IPS-NIHi7 (cell line): Measurements from ENCODE around the gene RPA1.
"Not testable (repeated sequence)": the region's sequence is repeated elsewhere in the genome, so short reads cannot be mapped to it uniquely, and the experiment has no call there.

ENCODE experiments used
- DNase-seq: peaks from one replicate; pipeline ENCODE4 v3.0.0; 2012; ENCODE audit warnings: mixed read lengths; ENCODE audit errors: extremely low spot score

The RPA1 gene

DNA sequence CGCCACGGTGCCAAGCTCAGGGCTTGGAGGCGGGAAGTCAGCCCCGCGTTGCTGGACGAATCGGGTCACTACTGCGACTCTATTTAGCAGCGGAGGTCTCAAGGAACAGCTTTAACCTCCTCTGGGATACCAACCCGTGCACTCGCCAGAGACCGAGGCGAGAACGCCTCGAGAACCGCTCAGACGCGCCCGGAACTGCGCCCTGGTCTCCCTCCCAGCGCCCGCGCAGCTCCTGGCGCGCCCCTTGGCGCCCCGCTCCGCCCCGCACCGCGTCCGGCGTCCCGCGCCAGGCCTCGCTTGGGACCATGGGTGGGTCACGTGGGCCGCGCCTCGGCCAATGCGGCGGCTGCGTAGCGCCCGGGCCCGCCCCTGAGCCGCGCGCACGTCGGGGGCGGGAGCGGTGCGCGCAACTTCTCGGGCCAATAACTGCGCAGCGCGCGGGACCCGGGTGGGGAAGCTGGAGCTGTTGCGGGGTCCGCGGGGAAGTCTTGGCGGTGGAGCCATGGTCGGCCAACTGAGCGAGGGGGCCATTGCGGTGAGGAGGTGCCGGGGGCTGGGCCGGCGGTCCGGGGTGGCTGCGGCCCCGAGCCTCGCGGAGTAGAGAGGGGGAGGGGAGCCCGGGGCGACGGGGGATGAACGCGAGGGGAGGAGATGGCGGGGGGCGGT is at the start of gene RPA1, which contains the start of gene SMYD4:
Gene RPA1, plus strand, starts transcription at position 414 of the 666 bp plus-strand sequence. Its CDS starts 89 bp downstream, at position 503.
Gene SMYD4, minus strand, starts transcription at position 311 of the 666 bp plus-strand sequence. CDS start 1,908 bp downstream, outside the sequence.
- DNase-seq: peak; percentile 100

DNA sequence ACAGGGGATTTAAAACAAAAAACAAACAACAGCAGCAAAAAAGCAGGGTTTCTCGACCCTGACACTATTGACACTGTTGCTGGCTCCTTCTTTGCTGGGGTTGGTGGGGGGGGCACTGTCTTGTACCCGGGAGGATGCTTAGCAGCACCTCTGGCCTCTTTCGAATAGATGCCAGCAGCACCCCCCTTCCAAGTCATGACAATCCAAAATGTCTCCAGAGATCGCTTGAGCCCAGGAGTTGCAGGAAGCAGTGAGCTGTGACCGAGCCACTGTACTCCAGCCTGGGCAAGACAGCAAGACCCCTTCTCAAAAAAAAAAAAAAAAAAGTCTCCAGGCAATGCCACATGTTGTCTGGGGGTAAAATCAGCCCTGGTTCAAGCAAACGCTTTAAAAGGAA is 47.6 kb upstream of the RPA1 start:
- DNase-seq: no peak

DNA sequence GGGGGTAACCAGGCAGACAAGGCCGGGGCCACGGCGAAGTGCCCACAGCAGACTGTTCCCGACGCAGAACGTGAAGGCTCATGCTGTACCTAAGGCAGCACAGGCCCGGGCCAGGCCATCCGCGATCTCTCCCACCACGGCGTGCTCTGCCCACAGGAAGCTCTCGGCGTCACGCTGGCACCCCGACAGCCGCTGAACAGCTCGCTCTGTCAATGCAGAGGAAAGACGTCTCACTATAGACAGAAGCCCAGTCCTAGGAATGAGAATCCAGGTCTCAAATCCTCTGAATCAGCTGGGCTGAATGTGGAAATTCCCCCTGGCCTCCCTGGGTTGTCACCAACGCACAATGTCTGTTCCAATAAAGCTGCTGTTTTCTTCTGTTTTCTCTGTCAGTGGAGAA is 46.5 kb upstream of the RPA1 start:
- no peak for DNase-seq

DNA sequence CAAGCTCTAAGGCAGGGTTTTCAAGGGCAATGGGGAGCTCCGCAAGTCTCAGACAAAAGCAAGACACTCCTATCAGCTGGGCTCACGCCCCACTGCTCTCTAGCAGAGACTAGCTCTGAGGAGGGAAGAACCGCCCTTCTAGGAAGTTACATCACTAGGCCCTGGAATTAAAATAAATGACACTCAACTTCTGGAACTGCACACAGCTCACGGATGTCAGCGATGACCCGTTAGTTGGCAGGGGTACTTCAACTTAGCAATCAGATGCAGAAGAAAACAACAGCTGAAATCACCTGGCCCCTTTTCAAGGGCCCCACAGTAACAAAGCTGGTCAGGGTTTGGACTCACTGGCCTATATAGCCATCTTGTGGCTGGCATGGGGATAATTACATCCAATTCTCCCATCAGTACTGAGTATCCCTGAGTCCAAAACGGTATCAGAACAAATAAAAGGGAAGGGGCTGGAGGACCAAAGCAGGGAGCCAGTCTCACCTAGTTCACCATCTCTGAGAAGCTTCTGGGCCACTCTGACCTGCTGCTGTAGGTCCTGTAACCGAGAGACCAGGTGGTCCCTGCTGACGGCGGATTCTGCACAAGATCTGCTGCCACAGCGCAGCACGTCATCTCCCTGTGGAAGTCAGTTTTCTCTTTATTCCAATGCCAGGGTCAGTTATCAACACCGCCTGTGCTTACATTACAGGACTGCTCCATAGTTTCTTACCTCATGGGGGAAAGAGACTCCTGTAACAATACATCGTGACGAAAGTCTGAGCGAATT is 45.8 kb upstream of the RPA1 start:
- peak; percentile 76 for DNase-seq

DNA sequence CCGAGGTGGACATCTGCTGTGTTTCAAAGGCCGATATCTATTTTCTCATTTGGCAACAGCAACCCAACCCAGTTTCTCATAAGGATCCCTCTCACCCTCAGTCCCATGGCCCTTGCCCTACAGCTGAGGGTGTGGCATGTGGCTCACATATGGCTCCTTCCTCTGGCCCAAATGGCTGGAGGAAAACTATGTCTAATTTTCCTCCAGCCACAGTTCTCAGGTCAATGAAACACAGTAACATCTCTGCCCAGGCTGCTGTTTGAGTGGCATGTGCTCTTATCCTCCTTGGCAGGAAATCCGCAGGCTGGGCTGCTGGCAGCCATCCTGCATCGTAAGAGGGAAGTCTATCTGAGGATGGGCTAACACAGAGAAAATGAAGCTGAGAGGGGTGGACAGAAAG is 43.9 kb upstream of the RPA1 start:
- no peak for DNase-seq

DNA sequence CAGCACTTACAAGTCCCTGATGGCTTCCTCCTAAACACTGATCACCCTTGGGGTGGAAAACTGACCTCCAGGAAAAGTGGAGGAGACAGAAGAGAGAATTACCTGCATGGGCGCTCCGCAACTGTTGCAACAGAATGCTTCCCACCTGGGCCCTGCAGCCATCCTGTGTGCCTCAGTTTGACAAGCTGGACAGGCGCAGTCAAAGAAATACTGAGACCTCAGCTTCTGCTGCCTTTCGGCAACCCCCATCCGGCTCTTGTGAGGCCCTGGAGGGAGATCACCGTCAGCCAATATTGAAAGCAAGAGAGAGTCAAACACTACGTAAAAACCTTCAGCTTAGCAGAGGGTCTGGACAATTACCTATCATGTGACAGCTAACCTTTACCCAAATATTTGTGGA is 43.1 kb upstream of the RPA1 start:
- DNase-seq: no peak

DNA sequence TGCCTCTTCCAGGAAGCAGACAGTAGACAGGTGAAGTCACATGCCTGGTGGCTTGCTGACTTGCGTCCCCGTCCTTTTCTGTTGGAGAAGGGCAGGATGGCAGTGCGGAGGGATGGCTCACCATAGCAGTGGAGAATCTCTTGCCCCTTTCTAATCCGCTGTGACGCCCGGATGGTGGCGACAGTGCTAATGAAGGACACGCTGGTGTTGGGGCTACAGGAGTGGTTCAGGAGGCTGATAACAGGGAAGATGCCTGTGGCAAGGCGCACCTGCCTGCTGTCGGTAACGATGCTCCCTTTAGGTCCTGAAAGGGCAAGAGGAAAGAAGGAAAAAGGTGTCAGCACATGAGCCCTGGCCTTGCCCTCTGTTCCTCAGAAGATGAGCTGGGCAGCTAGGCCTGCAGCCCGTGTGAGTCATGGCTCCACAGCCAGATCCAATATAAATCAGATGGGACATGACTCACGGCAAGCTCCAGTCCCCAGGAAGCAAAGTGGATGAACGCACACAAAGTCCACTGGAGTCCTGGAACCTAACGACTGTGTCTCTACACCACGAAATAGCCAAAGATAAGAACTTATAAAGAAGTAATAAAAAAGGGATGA is 42.4 kb upstream of the RPA1 start:
- no peak for DNase-seq

DNA sequence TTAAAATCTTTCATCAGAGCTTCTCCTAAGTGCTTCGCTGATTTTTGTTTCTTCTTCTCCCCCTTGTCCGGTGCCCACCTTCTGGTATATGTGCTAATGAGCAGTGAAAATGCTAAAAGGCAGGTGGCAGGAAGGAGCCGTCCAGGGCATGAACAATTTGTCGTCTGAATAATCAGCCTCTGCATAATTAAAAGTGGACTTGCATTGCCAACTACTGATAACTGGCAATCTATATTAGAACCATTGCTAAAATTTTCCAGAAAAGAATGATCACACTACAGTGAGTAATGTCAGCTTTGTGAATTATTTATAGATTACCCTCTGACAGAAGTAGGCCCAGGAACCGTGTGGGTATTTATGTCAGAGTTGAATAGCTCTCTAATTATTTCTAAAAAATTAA is 39.9 kb upstream of the RPA1 start:
- no peak for DNase-seq

DNA sequence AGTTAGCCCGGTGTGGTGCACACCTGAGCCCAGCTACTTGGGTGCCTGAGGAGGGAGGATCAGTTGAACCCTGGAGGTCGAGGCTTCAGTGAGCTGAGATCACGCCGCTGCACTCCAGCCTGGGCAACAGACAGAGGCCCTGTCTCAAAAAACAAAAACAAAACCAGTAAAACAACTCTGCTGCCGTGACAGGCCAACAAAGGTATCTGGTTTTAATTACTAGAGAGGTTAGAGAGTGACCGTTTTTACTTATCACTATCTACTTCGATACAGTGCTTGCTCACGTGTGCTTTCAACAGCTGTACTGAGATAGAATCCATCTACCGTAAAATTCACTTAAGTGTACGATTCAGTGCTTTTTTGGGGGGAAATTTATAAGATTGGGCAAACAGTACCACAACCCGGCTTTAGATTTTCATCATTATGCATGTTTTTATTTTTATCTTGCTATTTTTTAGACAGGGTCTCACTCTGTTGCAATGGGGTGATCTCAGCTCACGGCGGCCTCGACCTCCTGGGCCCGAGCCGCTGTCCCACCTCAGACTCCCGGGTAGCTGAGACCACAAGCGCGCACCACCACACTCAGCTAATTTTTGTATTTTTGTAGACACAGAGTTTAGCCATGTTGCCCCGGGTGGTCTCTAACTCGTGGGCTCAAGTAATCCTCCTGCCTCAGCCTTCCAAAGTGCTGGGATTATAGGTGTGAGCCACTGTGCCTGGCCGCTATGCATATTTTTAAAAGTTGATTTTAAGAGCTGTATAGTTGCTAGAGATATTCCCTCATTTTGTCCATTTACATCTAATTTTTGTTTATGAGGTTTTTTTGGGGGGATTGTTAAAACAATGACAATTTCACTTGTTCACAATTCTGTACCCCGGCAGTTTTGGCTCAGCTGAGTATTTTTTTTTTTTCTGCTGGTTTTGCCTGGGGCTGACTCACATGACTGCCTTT is 37.0 kb upstream of the RPA1 start:
- no peak for DNase-seq

DNA sequence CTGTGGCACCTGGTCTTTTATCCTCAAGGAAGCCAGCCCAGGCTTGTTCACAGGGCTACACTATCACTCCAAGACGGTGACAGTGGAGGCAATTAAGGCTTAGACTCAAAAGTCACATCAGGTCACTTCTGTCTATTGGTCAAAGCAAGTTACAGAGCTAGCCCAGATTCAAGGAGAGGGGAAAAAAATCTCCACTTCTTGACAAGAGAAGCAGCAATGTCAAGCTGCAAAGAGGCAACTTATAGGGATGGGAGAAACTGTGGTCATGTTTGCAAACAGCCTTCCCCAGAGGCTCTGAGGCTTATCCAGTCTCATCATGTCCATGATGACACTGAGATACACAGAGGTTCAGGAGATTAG is 36.4 kb upstream of the RPA1 start:
- no peak for DNase-seq

DNA sequence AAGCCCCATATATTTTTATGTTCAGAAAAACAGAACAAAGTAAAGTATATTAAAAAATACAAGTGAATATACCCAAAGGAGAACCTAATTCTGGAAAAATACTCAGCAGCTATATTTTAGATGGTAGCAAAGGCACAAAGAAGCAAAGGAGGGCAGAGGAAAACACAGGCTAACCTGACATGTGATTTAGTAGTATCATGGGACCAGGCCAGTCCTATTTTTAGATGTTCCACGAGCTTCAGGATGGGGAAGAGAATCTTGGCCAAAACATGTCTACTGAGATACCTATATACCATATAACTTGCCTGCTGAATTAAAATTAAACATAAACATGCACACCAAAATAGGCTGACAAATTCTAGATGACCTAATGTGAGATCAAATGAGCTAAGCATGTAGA is 33.0 kb upstream of the RPA1 start:
- no peak for DNase-seq

DNA sequence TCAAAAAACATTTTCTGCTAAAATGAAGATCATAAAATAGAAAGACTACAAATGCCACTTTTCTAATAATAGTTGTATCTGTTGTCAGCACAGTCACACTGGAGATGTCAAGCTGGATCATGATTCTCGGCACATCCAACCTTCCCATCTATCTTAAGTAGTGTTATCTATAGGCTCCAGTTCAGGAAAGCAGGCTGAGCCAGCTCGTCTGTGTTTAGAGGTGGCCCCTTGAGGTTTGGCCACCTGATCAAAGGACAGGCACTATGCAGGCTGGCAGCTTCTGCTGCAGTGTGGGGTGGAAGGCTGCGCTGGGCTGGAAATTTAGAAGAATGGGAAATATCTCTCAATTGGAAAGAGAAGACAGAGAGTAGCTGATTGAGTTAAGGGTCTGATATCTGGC is 32.5 kb upstream of the RPA1 start:
- DNase-seq: no peak

DNA sequence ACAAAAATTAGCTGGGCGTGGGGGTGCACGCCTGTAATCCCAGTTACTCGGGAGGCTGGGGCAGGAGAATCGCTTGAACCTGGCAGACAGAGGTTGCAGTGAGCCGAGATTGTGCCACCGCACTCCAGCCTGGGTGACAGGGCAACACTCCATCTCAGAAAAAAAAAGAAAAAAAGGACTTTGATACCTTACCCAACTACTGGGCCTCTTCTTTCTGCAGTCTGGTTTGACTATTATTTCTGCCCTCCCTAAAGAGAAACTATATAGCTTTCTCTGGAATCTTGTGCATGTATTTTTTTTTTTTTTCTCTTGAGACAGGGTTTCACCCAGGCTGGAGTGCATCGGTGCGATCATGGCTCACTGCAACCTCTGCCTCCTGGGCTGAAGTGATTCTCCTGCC is 32.0 kb upstream of the RPA1 start:
- DNase-seq: not testable (repeated sequence)

DNA sequence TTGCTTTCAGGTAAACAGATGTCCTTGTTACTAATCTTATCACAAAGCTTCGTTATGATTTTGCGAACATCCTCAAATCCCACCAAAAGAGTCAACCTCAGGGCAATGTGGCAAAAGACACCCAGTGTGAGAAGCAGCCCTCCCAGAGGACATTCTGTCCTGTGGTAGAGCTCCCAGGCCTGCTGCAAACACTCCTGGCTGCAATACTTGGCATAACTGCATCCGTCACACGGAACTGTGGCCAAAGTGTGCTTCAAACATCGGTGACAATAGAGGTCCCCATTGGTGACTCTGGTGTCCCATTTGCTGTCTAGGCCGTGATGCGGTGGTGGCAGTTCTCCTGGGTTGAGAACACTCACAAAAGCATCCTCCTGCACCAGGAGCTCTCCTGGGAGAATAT is 29.6 kb upstream of the RPA1 start:
- no peak for DNase-seq

DNA sequence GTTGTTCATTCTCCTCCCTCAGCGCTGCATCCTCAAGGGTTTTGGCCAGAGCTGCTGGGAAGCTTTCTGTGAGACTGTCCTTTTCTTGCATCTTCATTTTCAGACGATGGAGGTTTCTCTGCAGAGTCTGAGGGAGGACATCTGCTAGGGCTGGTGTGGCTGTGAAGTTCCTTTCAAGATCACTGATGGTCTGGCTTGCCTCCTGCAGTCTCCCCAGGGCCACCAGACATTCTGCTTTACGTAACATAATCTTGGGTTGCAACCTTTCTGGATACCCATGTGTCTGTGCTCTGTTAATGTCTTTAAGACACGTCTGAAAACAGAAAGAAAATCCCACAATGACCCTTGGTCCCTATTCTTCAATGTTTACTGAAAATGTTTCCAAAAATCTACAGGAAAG is 29.1 kb upstream of the RPA1 start:
- no peak for DNase-seq

DNA sequence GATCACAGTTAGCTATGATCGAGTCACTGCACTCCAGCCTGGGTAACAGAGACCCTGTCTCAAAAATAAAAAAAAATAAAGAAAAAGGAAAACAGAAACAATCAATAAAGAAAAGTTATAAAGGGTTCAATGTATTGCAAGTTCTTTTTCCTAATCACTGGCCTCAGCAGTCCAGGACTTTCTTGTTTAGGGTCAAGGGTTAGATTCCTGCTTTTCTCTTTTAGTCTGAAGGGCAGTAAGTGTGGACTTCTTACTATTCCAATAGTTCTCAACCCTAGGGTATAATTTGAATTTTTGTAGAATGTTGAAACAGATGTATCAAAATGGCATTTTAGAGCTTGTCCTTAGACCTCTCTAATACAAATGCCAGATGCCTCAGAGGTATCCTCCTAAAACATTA is 27.4 kb upstream of the RPA1 start:
- no peak for DNase-seq

DNA sequence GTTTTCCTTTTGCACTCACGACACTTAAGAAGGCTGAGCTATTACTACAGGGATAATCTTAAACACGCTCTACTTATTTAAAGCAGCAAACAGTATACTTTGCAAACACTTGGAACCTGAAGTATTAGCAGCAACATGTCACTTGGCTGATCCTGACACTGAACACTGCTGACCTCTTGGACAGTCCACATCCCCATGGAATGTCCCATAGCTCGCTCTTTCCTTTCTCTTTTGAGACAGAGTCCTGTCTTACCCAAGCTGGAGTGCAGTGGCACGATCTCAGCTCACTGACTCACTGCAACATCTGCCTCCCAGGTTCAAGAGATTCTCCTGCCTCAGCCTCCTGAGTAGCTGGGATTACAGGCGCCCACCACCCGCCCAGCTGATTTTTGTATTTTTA is 26.5 kb upstream of the RPA1 start:
- no peak for DNase-seq

DNA sequence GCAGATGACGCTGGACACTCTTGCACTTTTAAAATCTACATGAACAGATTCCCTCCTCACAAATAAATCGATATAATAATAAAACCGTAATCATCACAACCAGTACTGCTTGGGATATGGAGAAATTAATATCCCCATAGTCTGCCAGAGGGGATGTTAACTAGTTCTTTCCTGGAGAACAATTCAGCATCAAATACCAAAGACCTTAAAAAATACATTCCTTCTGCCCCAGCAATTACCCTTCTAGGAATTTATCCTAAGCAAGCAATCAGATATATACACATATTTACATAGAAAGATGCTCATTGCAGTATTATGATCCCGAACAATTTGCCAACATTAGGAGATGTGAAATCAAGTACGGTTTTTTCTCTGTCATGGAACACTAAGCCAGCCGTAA is 21.9 kb upstream of the RPA1 start:
- no peak for DNase-seq

DNA sequence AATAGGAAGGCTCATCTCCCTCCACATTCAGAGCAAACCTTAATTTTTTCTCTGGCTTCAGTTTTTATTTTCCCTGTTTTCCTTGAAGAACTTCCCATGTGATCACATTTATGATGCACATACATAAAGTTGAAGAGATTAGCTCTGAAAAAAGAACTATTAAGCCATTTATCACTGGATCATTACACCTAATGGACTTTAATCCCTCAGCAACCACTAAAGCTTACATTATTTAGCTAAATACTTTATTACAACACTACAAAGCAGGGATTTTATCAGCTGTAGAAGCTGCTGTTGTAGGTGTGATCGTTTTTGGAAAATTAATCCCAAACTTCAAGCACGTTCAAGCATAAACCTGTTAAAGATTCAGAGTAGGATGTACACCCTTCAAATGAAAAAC is 21.2 kb upstream of the RPA1 start:
- DNase-seq: no peak

DNA sequence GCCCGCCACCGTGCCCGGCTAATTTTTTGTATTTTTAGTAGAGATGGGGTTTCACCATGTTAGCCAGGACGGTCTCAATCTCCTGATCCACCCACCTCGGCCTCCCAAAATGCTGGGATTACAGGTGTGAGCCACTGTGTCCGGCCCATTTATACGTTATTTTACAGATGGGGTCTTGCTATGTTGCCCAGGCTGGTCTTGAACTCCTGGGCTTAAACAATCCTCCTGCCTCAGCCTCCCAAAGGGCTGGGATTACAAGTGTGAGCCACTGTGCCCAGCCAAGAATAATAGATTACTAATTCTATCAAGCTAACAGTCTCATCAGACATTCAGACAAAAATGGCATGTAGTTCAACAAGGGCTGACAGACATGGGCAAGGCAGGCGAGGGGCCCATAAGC is 20.0 kb upstream of the RPA1 start:
- DNase-seq: not testable (repeated sequence)

DNA sequence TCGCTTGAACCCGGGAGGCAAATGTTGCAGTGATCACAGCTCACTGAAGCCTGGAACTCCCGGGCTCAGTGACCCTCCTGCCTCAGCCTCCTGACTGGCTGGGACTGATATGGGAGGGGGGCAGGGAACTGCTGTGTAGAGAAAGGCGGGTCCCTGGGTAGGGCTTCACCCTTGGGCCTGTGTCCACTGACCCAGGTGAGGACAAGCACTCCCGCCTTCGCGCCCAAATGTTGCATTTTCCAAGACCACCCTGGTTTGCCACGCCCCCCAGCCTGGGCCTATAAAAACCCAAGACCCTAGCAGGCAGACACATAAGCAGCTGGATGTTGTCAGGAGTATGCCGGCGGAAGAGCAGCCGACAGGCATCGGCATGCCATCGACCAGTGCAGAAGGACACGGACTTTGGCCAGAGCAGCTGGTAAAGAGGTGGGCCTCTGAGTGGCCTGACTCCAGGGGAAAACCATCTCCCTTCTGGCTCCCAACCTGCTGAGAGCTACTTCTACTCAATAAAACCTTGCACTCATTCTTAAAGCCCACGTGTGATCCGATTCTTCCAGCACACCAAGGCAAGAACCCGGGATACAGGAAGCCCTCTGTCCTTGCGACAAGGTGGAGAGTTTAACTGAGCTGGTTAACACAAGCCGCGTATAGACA is 19.2 kb upstream of the RPA1 start:
- no peak for DNase-seq
